Measurements from ENCODE around the gene ALAD. TPM values are rescaled to one million over a fixed set of nuclear protein-coding genes. Genes with fewer than 3 reads are reported as not detected.

Gene ALAD
- total and polyA plus RNA-seq, 2 donors (not counting 1 experiment from before 2014, with no cell fraction given), result 13.1 to 42.1 TPM

GRCh38 chr9:113352411-113352810, 48.7 kb downstream of the ALAD start:
- Histone ChIP-seq H3K27ac (ENCODE audit: insufficient read depth, low read length) (no peak overlapping the region), H3K9me3 (ENCODE audit: control insufficient read depth, insufficient read depth, low read depth, low read length) (no peaks in the 10 kb centered on the region), H3K79me2 (ENCODE audit: control insufficient read depth, insufficient read depth, low read length) (no peaks in the 10 kb centered on the region), H2AFZ (ENCODE audit: low read length) (no peak overlapping the region), H3K4me3 (replicated peaks in 1 of 4; ENCODE audit: control extremely low read depth in 1 of 4, insufficient read depth in 1 of 4, low read depth in 3 of 4, low read length in 4 of 4) (no peak overlapping the region), H3K27me3 (ENCODE audit: control insufficient read depth, insufficient read depth, low read length) (peaks cover 45% of the 10 kb centered on the region), H3K36me3 (ENCODE audit: control insufficient read depth, insufficient read depth, low read length) (no peaks in the 10 kb centered on the region), H4K20me1 (ENCODE audit: control insufficient read depth, extremely low read depth, insufficient read depth, low read length) (no peaks in the 10 kb centered on the region), H3K9ac (ENCODE audit: insufficient read depth, low read length) (no peak overlapping the region), H3K4me2 (ENCODE audit: extremely low read depth, insufficient read depth, low read length) (no peak overlapping the region), H3K4me1 (ENCODE audit: control insufficient read depth, extremely low read depth, insufficient read depth, low read length) (no peaks in the 10 kb centered on the region)
- TF ChIP-seq, protein P1, sequence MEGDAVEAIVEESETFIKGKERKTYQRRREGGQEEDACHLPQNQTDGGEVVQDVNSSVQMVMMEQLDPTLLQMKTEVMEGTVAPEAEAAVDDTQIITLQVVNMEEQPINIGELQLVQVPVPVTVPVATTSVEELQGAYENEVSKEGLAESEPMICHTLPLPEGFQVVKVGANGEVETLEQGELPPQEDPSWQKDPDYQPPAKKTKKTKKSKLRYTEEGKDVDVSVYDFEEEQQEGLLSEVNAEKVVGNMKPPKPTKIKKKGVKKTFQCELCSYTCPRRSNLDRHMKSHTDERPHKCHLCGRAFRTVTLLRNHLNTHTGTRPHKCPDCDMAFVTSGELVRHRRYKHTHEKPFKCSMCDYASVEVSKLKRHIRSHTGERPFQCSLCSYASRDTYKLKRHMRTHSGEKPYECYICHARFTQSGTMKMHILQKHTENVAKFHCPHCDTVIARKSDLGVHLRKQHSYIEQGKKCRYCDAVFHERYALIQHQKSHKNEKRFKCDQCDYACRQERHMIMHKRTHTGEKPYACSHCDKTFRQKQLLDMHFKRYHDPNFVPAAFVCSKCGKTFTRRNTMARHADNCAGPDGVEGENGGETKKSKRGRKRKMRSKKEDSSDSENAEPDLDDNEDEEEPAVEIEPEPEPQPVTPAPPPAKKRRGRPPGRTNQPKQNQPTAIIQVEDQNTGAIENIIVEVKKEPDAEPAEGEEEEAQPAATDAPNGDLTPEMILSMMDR (conservative IDR thresholded peaks at IDR 0.05 in 1 of 2, IDR thresholded peaks at IDR 0.05 in 1 of 2; ENCODE audit: low read depth in 1 of 2, low read length in 2 of 2), result no peak
- TF ChIP-seq EZH2 (IDR thresholded peaks at IDR 0.05; ENCODE audit: low read length, missing control alignments), result no peak
- DNase-seq (ENCODE audit: low read depth in 2 of 2), result no peak

DNA sequence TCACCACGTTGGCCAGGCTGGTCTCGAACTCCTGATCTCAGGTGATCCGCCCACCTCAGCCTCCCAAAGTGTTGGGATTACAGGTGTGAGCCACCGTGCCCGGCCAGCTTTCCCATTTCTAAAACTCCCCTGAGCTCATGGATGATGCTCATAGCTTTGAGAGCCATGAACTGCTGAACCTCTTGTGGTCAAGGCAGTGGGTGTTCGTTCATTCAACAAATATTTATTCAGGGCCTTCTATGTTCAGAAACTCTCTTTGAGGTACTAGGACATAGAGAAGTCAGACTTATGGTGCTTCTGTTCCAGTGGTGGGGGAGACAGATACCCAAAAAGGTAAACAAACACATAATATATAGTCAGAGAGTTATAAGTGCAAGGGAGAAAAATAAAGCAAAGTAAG, 49.1 kb downstream of the ALAD start:
- no peaks in the 10 kb centered on the region for H4K20me1 ChIP-seq (ENCODE audit: control insufficient read depth, extremely low read depth, insufficient read depth, low read length)
- H3K27me3 ChIP-seq (ENCODE audit: control insufficient read depth, insufficient read depth, low read length), result peaks cover 45% of the 10 kb centered on the region
- no peak overlapping the region for H3K9ac ChIP-seq (ENCODE audit: insufficient read depth, low read length)
- no peak overlapping the region for H2AFZ ChIP-seq (ENCODE audit: low read length)
- TF ChIP-seq, protein P1 (conservative IDR thresholded peaks at IDR 0.05 in 1 of 2, IDR thresholded peaks at IDR 0.05 in 1 of 2; ENCODE audit: low read depth in 1 of 2, low read length in 2 of 2), result no peak
- TF ChIP-seq EZH2 (IDR thresholded peaks at IDR 0.05; ENCODE audit: low read length, missing control alignments), result no peak
- H3K4me2 ChIP-seq (ENCODE audit: extremely low read depth, insufficient read depth, low read length), result no peak overlapping the region
- DNase-seq (ENCODE audit: low read depth in 2 of 2), result peak in 1 of 2 donors; percentile 8
- H3K9me3 ChIP-seq (ENCODE audit: control insufficient read depth, insufficient read depth, low read depth, low read length), result no peaks in the 10 kb centered on the region
- H3K27ac ChIP-seq (ENCODE audit: insufficient read depth, low read length), result no peak overlapping the region
- no peak overlapping the region for H3K4me3 ChIP-seq (replicated peaks in 1 of 4; ENCODE audit: control extremely low read depth in 1 of 4, insufficient read depth in 1 of 4, low read depth in 3 of 4, low read length in 4 of 4)
- no peaks in the 10 kb centered on the region for H3K79me2 ChIP-seq (ENCODE audit: control insufficient read depth, insufficient read depth, low read length)
- no peaks in the 10 kb centered on the region for H3K36me3 ChIP-seq (ENCODE audit: control insufficient read depth, insufficient read depth, low read length)
- H3K4me1 ChIP-seq (ENCODE audit: control insufficient read depth, extremely low read depth, insufficient read depth, low read length), result no peaks in the 10 kb centered on the region

DNA sequence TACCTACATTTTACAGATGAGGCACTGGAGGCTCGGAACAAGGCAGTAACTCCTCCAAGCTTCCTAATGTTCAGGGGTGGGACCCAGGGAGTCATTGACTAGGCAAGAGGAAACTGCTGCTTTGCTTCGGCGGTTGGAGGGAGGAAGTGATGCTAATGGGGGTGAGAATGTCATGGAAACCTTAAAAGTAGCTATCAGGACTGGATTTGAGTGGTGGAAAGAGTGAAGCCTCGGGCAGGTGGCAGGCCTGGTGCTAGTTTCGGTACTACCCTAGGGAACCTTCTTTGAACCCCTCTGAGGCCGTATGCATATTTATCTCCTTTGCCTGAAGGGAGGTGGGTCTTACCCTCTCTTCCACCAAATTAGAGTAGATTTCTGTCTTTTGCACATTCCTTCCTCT, 50.1 kb downstream of the ALAD start:
- peaks cover 35% of the 10 kb centered on the region for H3K27me3 ChIP-seq (ENCODE audit: control insufficient read depth, insufficient read depth, low read length)
- H3K4me1 ChIP-seq (ENCODE audit: control insufficient read depth, extremely low read depth, insufficient read depth, low read length), result no peaks in the 10 kb centered on the region
- DNase-seq (ENCODE audit: low read depth in 2 of 2), result no peak

More for the DNA sequence above, 50.1 kb downstream of the ALAD start:
- Histone ChIP-seq H4K20me1 (ENCODE audit: control insufficient read depth, extremely low read depth, insufficient read depth, low read length) (no peaks in the 10 kb centered on the region), H3K36me3 (ENCODE audit: control insufficient read depth, insufficient read depth, low read length) (no peaks in the 10 kb centered on the region), H3K4me2 (ENCODE audit: extremely low read depth, insufficient read depth, low read length) (no peak overlapping the region), H3K27ac (ENCODE audit: insufficient read depth, low read length) (no peak overlapping the region), H3K4me3 (replicated peaks in 1 of 4; ENCODE audit: control extremely low read depth in 1 of 4, insufficient read depth in 1 of 4, low read depth in 3 of 4, low read length in 4 of 4) (no peak overlapping the region), H3K9ac (ENCODE audit: insufficient read depth, low read length) (no peak overlapping the region), H3K9me3 (ENCODE audit: control insufficient read depth, insufficient read depth, low read depth, low read length) (no peaks in the 10 kb centered on the region), H3K79me2 (ENCODE audit: control insufficient read depth, insufficient read depth, low read length) (no peaks in the 10 kb centered on the region), H2AFZ (ENCODE audit: low read length) (no peak overlapping the region)
- TF ChIP-seq, protein P1 (conservative IDR thresholded peaks at IDR 0.05 in 1 of 2, IDR thresholded peaks at IDR 0.05 in 1 of 2; ENCODE audit: low read depth in 1 of 2, low read length in 2 of 2), result no peak
- no peak for TF ChIP-seq EZH2 (IDR thresholded peaks at IDR 0.05; ENCODE audit: low read length, missing control alignments)

Measured in fibroblast of lung (primary cell).